H1 (cell line): ENCODE data around the gene ZFAND3. TPM values are rescaled to one million over a fixed set of nuclear protein-coding genes. Genes with fewer than 3 reads are reported as not detected.

ENCODE experiments used
- CTCF ChIA-PET: fragments of 300-600 bp; sonication (Branson Sonifier 250); formaldehyde crosslinking; loops from one replicate; lab custom pipeline; 2021; ENCODE audit not compliant: partially characterized antibody; lab: Charles Lee
- POLR2A ChIA-PET: fragments of 300-600 bp; sonication (Branson Sonifier 250); formaldehyde crosslinking; loops from one replicate; lab custom pipeline; 2021; ENCODE audit warnings: inconsistent platforms; ENCODE audit not compliant: partially characterized antibody; lab: Charles Lee
- DNase-seq, 2 experiments: peaks; one replicate each; pipeline versions ENCODE4 v3.0.0 to v3.0.0-alpha.2; 2010 to 2022; ENCODE audit warnings: low spot score in 2 of 2, low read depth in 1 of 2, mixed read lengths in 1 of 2
- FAIRE-seq: peaks from 2 replicates; lab custom pipeline; 2011; peaks lifted over from hg19 to GRCh38; lab: Jason Lieb, UNC
- H2AFZ ChIP-seq: 2 replicates; pipeline ENCODE4 v1.8.1; 2012; ENCODE audit warnings: low read length, inconsistent platforms
- H2AK5ac ChIP-seq: 2 replicates; pipeline ENCODE4 v1.6.1; 2013; ENCODE audit warnings: low read depth, low read length
- H2BK120ac ChIP-seq: replicated peaks from 2 replicates; pipeline ENCODE3; 2013; ENCODE audit warnings: low read depth, low read length, inconsistent platforms
- H2BK12ac ChIP-seq: 2 replicates; pipeline ENCODE4 v1.6.1; 2013; ENCODE audit warnings: low read depth, low read length
- H2BK15ac ChIP-seq: 2 replicates; pipeline ENCODE4 v1.6.1; 2013; ENCODE audit warnings: low read length
- H2BK20ac ChIP-seq: 2 replicates; pipeline ENCODE4 v1.6.1; 2013; ENCODE audit warnings: low read length
- H2BK5ac ChIP-seq: 2 replicates; pipeline ENCODE4 v1.6.1; 2013; ENCODE audit warnings: low read depth, low read length
- H3K14ac ChIP-seq: 2 replicates; pipeline ENCODE4 v1.6.1; 2013; ENCODE audit warnings: inconsistent platforms; ENCODE audit not compliant: insufficient read length
- H3K18ac ChIP-seq: 2 replicates; pipeline ENCODE4 v1.6.1; 2013; ENCODE audit warnings: low read length; ENCODE audit errors: extremely low read depth
- H3K23ac ChIP-seq: 2 replicates; pipeline ENCODE4 v1.6.1; 2013; ENCODE audit warnings: inconsistent platforms; ENCODE audit not compliant: insufficient read length
- H3K23me2 ChIP-seq: 2 replicates; pipeline ENCODE4 v1.6.1; 2013; ENCODE audit warnings: low read depth, low read length
- H3K27ac ChIP-seq: 2 replicates; pipeline ENCODE4 v1.6.1; 2011; ENCODE audit warnings: low read depth, low read length, inconsistent platforms
- H3K27me3 ChIP-seq, 4 experiments: replicated peaks in 1 of 4; 1 replicate in 1 of 4; 2 replicates in 3 of 4; pipeline versions ENCODE4 v1.6.1 to v1.8.1; 2011 to 2013; ENCODE audit warnings: low read length in 3 of 4, mild to moderate bottlenecking in 3 of 4, inconsistent platforms in 2 of 4, mixed read lengths in 2 of 4, moderate library complexity in 1 of 4; ENCODE audit not compliant: control insufficient read depth in 3 of 4, insufficient read depth in 3 of 4; ENCODE audit errors: extremely low read depth in 1 of 4
- H3K36me3 ChIP-seq, 4 experiments: 2 replicates each; pipeline versions ENCODE4 v1.6.1 to v1.8.1; 2011 to 2013; ENCODE audit warnings: mild to moderate bottlenecking in 4 of 4, low read length in 3 of 4, moderate library complexity in 2 of 4, control low read depth in 1 of 4, inconsistent platforms in 1 of 4; ENCODE audit not compliant: insufficient read depth in 4 of 4, control insufficient read depth in 2 of 4
- H3K4ac ChIP-seq: replicated peaks from 2 replicates; pipeline ENCODE3; 2013; ENCODE audit warnings: low read length, low read depth, mixed read lengths, inconsistent platforms; ENCODE audit not compliant: insufficient read length
- H3K4me1 ChIP-seq, 4 experiments: replicated peaks in 1 of 4; 1 replicate in 1 of 4; 2 replicates in 3 of 4; pipeline versions ENCODE4 v1.6.1 to v1.8.1; 2011 to 2013; ENCODE audit warnings: low read length in 3 of 4, inconsistent platforms in 2 of 4, mixed read lengths in 1 of 4; ENCODE audit not compliant: insufficient read depth in 4 of 4, control insufficient read depth in 3 of 4
- H3K4me2 ChIP-seq, 2 experiments: 2 replicates each; pipeline versions ENCODE4 v1.6.1 to v1.8.1; 2011 to 2013; ENCODE audit warnings: low read depth in 2 of 2, low read length in 2 of 2, control low read depth in 1 of 2, inconsistent platforms in 1 of 2, mild to moderate bottlenecking in 1 of 2; ENCODE audit not compliant: insufficient read depth in 1 of 2
- H3K4me3 ChIP-seq, 4 experiments: fragments of 200-600, 300-600 bp in 1 of 4; sonication (generic), shearing (Covaris generic), sonication (Bioruptor Twin) in 1 of 4; 2 replicates each; pipeline versions ENCODE4 v1.5.1 to v1.8.1; 2011 to 2016; ENCODE audit warnings: low read length in 4 of 4, low read depth in 3 of 4, control low read depth in 2 of 4, inconsistent platforms in 2 of 4, mild to moderate bottlenecking in 2 of 4, mixed read lengths in 1 of 4, moderate library complexity in 1 of 4; ENCODE audit not compliant: insufficient read depth in 2 of 4; ENCODE audit errors: extremely low read depth in 1 of 4
- H3K56ac ChIP-seq: replicated peaks from 2 replicates; pipeline ENCODE3; 2013; ENCODE audit warnings: low read depth, mild to moderate bottlenecking, mixed read lengths, low read length, inconsistent platforms; ENCODE audit not compliant: insufficient read length
- H3K79me1 ChIP-seq: 2 replicates; pipeline ENCODE4 v1.6.1; 2013; ENCODE audit warnings: low read depth, low read length, control low read depth
- H3K79me2 ChIP-seq, 2 experiments: 2 replicates each; pipeline versions ENCODE4 v1.6.1 to v1.8.1; 2012 to 2013; ENCODE audit warnings: low read length in 2 of 2, mild to moderate bottlenecking in 2 of 2, inconsistent platforms in 1 of 2; ENCODE audit not compliant: insufficient read depth in 2 of 2, control insufficient read depth in 1 of 2
- H3K9ac ChIP-seq, 4 experiments: replicated peaks in 1 of 4; 1 replicate in 1 of 4; 2 replicates in 3 of 4; pipeline versions ENCODE4 v1.6.1 to v1.8.1; 2011 to 2013; ENCODE audit warnings: low read depth in 3 of 4, low read length in 3 of 4, control low read depth in 2 of 4, mild to moderate bottlenecking in 2 of 4, moderate library complexity in 2 of 4, inconsistent platforms in 1 of 4; ENCODE audit errors: extremely low read depth in 1 of 4
- H3K9me3 ChIP-seq, 2 experiments: 2 replicates each; pipeline versions ENCODE4 v1.6.1 to v1.8.1; 2012 to 2013; ENCODE audit warnings: mild to moderate bottlenecking in 2 of 2, moderate library complexity in 2 of 2, control low read depth in 1 of 2, inconsistent platforms in 1 of 2, low read depth in 1 of 2, low read length in 1 of 2, mixed read lengths in 1 of 2; ENCODE audit not compliant: insufficient read depth in 2 of 2
- H4K20me1 ChIP-seq, 2 experiments: replicated peaks in 1 of 2; 2 replicates each; pipeline versions ENCODE3 to v1.8.1; 2011 to 2013; ENCODE audit warnings: inconsistent platforms in 2 of 2, low read length in 2 of 2, mild to moderate bottlenecking in 1 of 2; ENCODE audit not compliant: insufficient read depth in 2 of 2, control insufficient read depth in 1 of 2
- H4K5ac ChIP-seq: 2 replicates; pipeline ENCODE4 v1.6.1; 2013; ENCODE audit warnings: low read length, low read depth, mixed read lengths, inconsistent platforms; ENCODE audit not compliant: insufficient read length
- H4K8ac ChIP-seq: 2 replicates; pipeline ENCODE4 v1.8.0; 2013; ENCODE audit warnings: mild to moderate bottlenecking, moderate library complexity, low read length, inconsistent platforms; ENCODE audit not compliant: insufficient read depth; ENCODE audit errors: extremely low read depth
- H4K91ac ChIP-seq: replicated peaks from 2 replicates; pipeline ENCODE3; 2013; ENCODE audit warnings: low read length, mixed read lengths, inconsistent platforms; ENCODE audit not compliant: insufficient read length
- CEBPB ChIP-seq: IDR thresholded peaks from 2 replicates; pipeline ENCODE4 v1.6.1; 2012; ENCODE audit warnings: low read depth, low read length
- CHD2 ChIP-seq: IDR thresholded peaks from 2 replicates; pipeline ENCODE4 v1.6.1; 2012; ENCODE audit warnings: low read length, improper control_type of control experiment
- EP300 ChIP-seq, 2 experiments: IDR thresholded peaks; 1 replicate in 1 of 2; 2 replicates in 1 of 2; pipeline ENCODE4 v1.6.1; 2011 to 2012; ENCODE audit warnings: low read depth in 2 of 2, low read length in 2 of 2, mild to moderate bottlenecking in 2 of 2, borderline replicate concordance in 1 of 2, inconsistent platforms in 1 of 2, moderate library complexity in 1 of 2
- GABPA ChIP-seq: IDR thresholded peaks from 2 replicates; pipeline ENCODE4 v1.6.1; 2011; ENCODE audit warnings: mild to moderate bottlenecking, low read length, moderate library complexity, borderline replicate concordance; ENCODE audit not compliant: insufficient read depth
- HDAC6 ChIP-seq: IDR thresholded peaks from one replicate; pipeline ENCODE4 v1.7.1; 2012; ENCODE audit warnings: low read depth, mild to moderate bottlenecking, inconsistent platforms, low read length, moderate library complexity
- RNF2 ChIP-seq: fragments of 200-900, 300-1000 bp; sonication (generic); IDR thresholded peaks from 2 replicates; pipeline ENCODE4 v1.7.1; 2016; ENCODE audit warnings: borderline replicate concordance, low read depth, mild to moderate bottlenecking, antibody characterized with exemption, low read length; ENCODE audit not compliant: poor library complexity, severe bottlenecking; ENCODE audit errors: missing control alignments
- SUZ12 ChIP-seq: fragments of 200-600 bp; sonication (generic); IDR thresholded peaks from 2 replicates; pipeline ENCODE4 v1.6.1; 2012; ENCODE audit warnings: mild to moderate bottlenecking, inconsistent platforms, low read length, moderate library complexity, mixed read lengths
- WGBS, 2 experiments: shearing (Covaris generic) in 1 of 2; methylation state at CpG; one replicate each; pipeline versions ENCODE4 v1.1.6 to v1.1.7; 2013 to 2015; ENCODE audit warnings: low lambda C conversion rate in 2 of 2, mixed read lengths in 2 of 2, inconsistent platforms in 1 of 2, low coverage in 1 of 2, missing lambda C conversion rate in 1 of 2; ENCODE audit not compliant: insufficient replicate concordance in 2 of 2, insufficient coverage in 1 of 2, insufficient read length in 1 of 2; ENCODE audit errors: extremely low coverage in 1 of 2, missing lambda C conversion rate in 1 of 2; 5-methylcytosine and 5-hydroxymethylcytosine counted together
- polyA plus RNA-seq, 7 experiments: library from polyadenylated mRNA; depleted of rRNA in 3 of 7; stranded (reverse) in 5 of 7; unstranded in 2 of 7; fragments of >200 nt in 5 of 7; fragments of 200-250 nt in 2 of 7; gene quantifications; 1 replicate in 5 of 7; 2 replicates in 1 of 7; 4 replicates in 1 of 7; pipeline versions ENCODE4 v1.2.1 to v1.2.3, GENCODE V29; 2011 to 2013; ENCODE audit warnings: missing spikeins in 2 of 7, mixed read lengths in 2 of 7
- total RNA-seq: library from RNA; stranded (reverse); fragmentation: NEBNext Ultra II Directional; extraction: Animal tissue kit (Norgen Biotek cat#: 25700); gene quantifications from 2 replicates; pipeline ENCODE4 v1.2.1, GENCODE V29; 2021

The ZFAND3 gene
- total and polyA plus RNA-seq, 2 of the 8 experiments (the other 6 are each of a cell fraction or from before 2014, with no cell fraction given), result 13.0 to 51.3 TPM

DNA sequence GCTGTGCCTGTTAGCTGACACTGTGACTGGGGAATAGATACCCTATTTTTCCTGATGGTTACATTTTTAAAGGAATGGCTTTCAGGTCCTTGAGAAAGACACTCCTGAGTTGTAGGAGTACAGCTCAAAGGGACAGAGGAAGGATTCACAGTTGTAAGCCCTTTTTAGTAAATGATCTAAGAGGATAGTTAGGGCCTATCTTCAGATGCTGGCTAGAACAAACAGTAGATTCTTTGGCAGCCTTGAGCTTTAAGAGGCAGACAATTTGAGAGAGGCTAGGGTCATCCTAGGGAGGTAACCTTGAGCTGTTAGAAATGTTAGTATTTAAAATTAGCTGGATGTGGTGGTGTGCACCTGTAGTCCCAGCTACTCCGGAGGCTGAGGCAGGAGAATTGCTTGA, 111.5 kb downstream of the ZFAND3 start:
- POLR2A ChIA-PET, result interaction anchor here (0.6 to 0.7 kb wide), 2 partner anchors 96 to 150 kb away, joined by 3 read pairs; no protein-coding TSS in a partner anchor
- Histone ChIP-seq H3K4me2 (no peak overlapping the region), H2BK5ac (no peak overlapping the region), H4K8ac (no peak overlapping the region), H2BK20ac (no peak overlapping the region), H3K4me3 (no peak overlapping the region), H3K79me2 (peaks cover 0 to 22% of the 10 kb centered on the region in 2 experiments; a peak in 2 of 4 replicates), H3K9me3 (no peaks in the 10 kb centered on the region), H3K27ac (no peak overlapping the region), H3K18ac (no peak overlapping the region), H3K23me2 (no peaks in the 10 kb centered on the region), H3K56ac (no peak overlapping the region), H3K27me3 (no peaks in the 10 kb centered on the region), H3K14ac (no peak overlapping the region), H3K9ac (no peak overlapping the region), H2BK15ac (no peak overlapping the region), H4K5ac (no peak overlapping the region), H4K91ac (no peak overlapping the region), H3K4ac (no peak overlapping the region), H4K20me1 (peaks cover 0 to 2% of the 10 kb centered on the region in 2 experiments), H2BK12ac (no peak overlapping the region), H3K36me3 (no peaks in the 10 kb centered on the region), H3K23ac (no peak overlapping the region), H3K4me1 (peaks cover 0 to 13% (median 5%) of the 10 kb centered on the region in 4 experiments; a peak in 6 of 7 replicates), H2AK5ac (no peak overlapping the region), H2BK120ac (no peak overlapping the region), H3K79me1 (no peaks in the 10 kb centered on the region; the same call in 1 of the 2 replicates), H2AFZ (no peak overlapping the region)
- WGBS, 2 experiments, result 92% methylated on average over 1 of the region's 1 CpG; no CpG with 5 or more reads in 1 of the 2 experiments
- FAIRE-seq (no peak), DNase-seq (no peak)
- CTCF ChIA-PET, result interaction anchor here (1.0 to 1.7 kb wide), 3 partner anchors 14 to 54 kb away, joined by 3 to 4 read pairs (median 3); no protein-coding TSS in a partner anchor
- no peak for TF ChIP-seq SUZ12
- no peak for TF ChIP-seq HDAC6
- no peak for TF ChIP-seq RNF2
- no peak for TF ChIP-seq CHD2
- no peak for TF ChIP-seq CEBPB
- TF ChIP-seq EP300 (IDR thresholded peaks at IDR 0.05; ENCODE audit: borderline replicate concordance in 1 of 2, low read depth in 2 of 2, low read length in 2 of 2), result no peak
- TF ChIP-seq GABPA, result no peak
